Measurements from ENCODE around the gene CAPZB. TPM values are rescaled to one million over a fixed set of nuclear protein-coding genes. Genes with fewer than 3 reads are reported as not detected.
A peak's percentile ranks its signal among the peaks of the same experiment; 100 is the strongest.

Gene CAPZB
- total and polyA plus RNA-seq, 12 donors: 99.7 to 386 (median 164) TPM

- H3K27ac ChIP-seq: peak overlapping the region in 3 of 5 donors; percentile 41 to 51 (median 48)
- TF ChIP-seq POLR2A (IDR thresholded peaks at IDR 0.05): no peak
- TF ChIP-seq CTCF (IDR thresholded peaks at IDR 0.05): no peak
- no peak overlapping the region for H3K4me3 ChIP-seq
- no peaks in the 10 kb centered on the region for H3K9me3 ChIP-seq (replicated peaks in 1 of 3)
- H3K4me1 ChIP-seq (replicated peaks in 1 of 2): peaks cover 21 to 41% of the 10 kb centered on the region in 2 donors
- WGBS, 4 donors: 43 to 67% (median 52%) methylated on average over 8 to 13 of the region's 13 CpGs
- intact Hi-C loops (cut with DNase I): no loop called here
- H3K36me3 ChIP-seq (replicated peaks in 1 of 2): peaks cover 0 to 15% of the 10 kb centered on the region in 2 donors
- DNase-seq: peak in 5 of 7 donors; percentile 40 to 63 (median 55)
- no peaks in the 10 kb centered on the region for H3K27me3 ChIP-seq
Observed at GRCh38 chr1:19370453-19371170, 114.7 kb downstream of the CAPZB start.

- no peak for DNase-seq
- Histone ChIP-seq H3K4me3 (no peak overlapping the region), H3K27ac (peak overlapping the region in 2 of 5 donors; percentile 41 to 51), H3K9me3 (replicated peaks in 1 of 3) (no peaks in the 10 kb centered on the region), H3K4me1 (replicated peaks in 1 of 2) (peaks cover 21 to 41% of the 10 kb centered on the region in 2 donors), H3K36me3 (replicated peaks in 1 of 2) (peaks cover 0 to 5% of the 10 kb centered on the region in 2 donors), H3K27me3 (no peaks in the 10 kb centered on the region)
- TF ChIP-seq CTCF (IDR thresholded peaks at IDR 0.05) (no peak), POLR2A (IDR thresholded peaks at IDR 0.05) (no peak)
- intact Hi-C loops (cut with DNase I): no loop called here
- 85 to 92% (median 89%) methylated on average over 14 to 16 of the region's 16 CpGs for WGBS, 4 donors
Observed at GRCh38 chr1:19369396-19370090, 115.8 kb downstream of the CAPZB start.

GRCh38 chr1:19368964-19369363, 116.4 kb downstream of the CAPZB start:
- no peak for DNase-seq
- peaks cover 24 to 37% of the 10 kb centered on the region in 2 donors for H3K4me1 ChIP-seq (replicated peaks in 1 of 2)
- no peaks in the 10 kb centered on the region for H3K27me3 ChIP-seq
- peaks cover 0 to 1% of the 10 kb centered on the region in 2 donors for H3K36me3 ChIP-seq (replicated peaks in 1 of 2)
- intact Hi-C loops (cut with DNase I): no loop called here
- no peak overlapping the region for H3K27ac ChIP-seq
- WGBS, 4 donors: 77 to 90% (median 86%) methylated on average over 5 of the region's 5 CpGs
- no peak overlapping the region for H3K4me3 ChIP-seq
- no peak for TF ChIP-seq CTCF (IDR thresholded peaks at IDR 0.05)
- TF ChIP-seq POLR2A (IDR thresholded peaks at IDR 0.05): no peak
- no peaks in the 10 kb centered on the region for H3K9me3 ChIP-seq (replicated peaks in 1 of 3)

- no peak overlapping the region for H3K4me3 ChIP-seq
- H3K9me3 ChIP-seq (replicated peaks in 1 of 3): no peaks in the 10 kb centered on the region
- H3K36me3 ChIP-seq (replicated peaks in 1 of 2): no peaks in the 10 kb centered on the region
- TF ChIP-seq POLR2A (IDR thresholded peaks at IDR 0.05) (no peak), CTCF (IDR thresholded peaks at IDR 0.05) (no peak)
- no peaks in the 10 kb centered on the region for H3K27me3 ChIP-seq
- H3K27ac ChIP-seq: no peak overlapping the region
- peaks cover 20 to 28% of the 10 kb centered on the region in 2 donors for H3K4me1 ChIP-seq (replicated peaks in 1 of 2)
- DNase-seq: no peak
- intact Hi-C loops (cut with DNase I): no loop called here
- WGBS, 4 donors: 88 to 95% (median 91%) methylated on average over 4 to 5 of the region's 5 CpGs
Observed at GRCh38 chr1:19368050-19368449, 117.3 kb downstream of the CAPZB start.

All from adrenal gland (tissue), 12 donors.